GM23338 (cell line): ENCODE data around the gene PCF11. TPM values are rescaled to one million over a fixed set of nuclear protein-coding genes. Genes with fewer than 3 reads are reported as not detected.

Experiments used
- ATAC-seq: fragments of 200-7000 bp; cut with Tn5 transposase; 3 replicates; pipeline ENCODE4 v1.9.1; 2020
- DNase-seq: peaks from one replicate; pipeline ENCODE4 v3.0.0-alpha.2; 2015; ENCODE audit warnings: low spot score
- H2AFZ ChIP-seq: fragments of 200-600 bp; sonication (generic); 2 replicates; pipeline ENCODE4 v1.8.0; 2016; ENCODE audit warnings: antibody characterized with exemption, mild to moderate bottlenecking, moderate library complexity
- H3F3A ChIP-seq: fragments of 200-600 bp; sonication (generic); replicated peaks from 2 replicates; pipeline ENCODE4 v1.8.0; 2017; ENCODE audit warnings: antibody characterized with exemption, mixed run types, low read depth
- H3K27ac ChIP-seq: fragments of 200-600 bp; sonication (generic); 2 replicates; pipeline ENCODE4 v1.6.1; 2016; ENCODE audit warnings: low read depth
- H3K27me3 ChIP-seq: fragments of 200-600 bp; sonication (generic); 2 replicates; pipeline ENCODE4 v1.8.0; 2016; ENCODE audit warnings: mild to moderate bottlenecking, mixed run types, moderate library complexity; ENCODE audit not compliant: insufficient read depth
- H3K36me3 ChIP-seq: fragments of 200-600 bp; sonication (generic); 2 replicates; pipeline ENCODE4 v1.8.0; 2016; ENCODE audit warnings: mild to moderate bottlenecking; ENCODE audit not compliant: insufficient read depth
- H3K4me1 ChIP-seq: fragments of 200-600 bp; sonication (generic); 2 replicates; pipeline ENCODE4 v1.8.0; 2016; ENCODE audit warnings: mild to moderate bottlenecking, moderate library complexity; ENCODE audit not compliant: insufficient read depth
- H3K4me2 ChIP-seq: fragments of 200-600 bp; sonication (generic); 2 replicates; pipeline ENCODE4 v1.7.1; 2017; ENCODE audit warnings: mixed run types
- H3K4me3 ChIP-seq: fragments of 200-600 bp; sonication (generic); 2 replicates; pipeline ENCODE4 v1.6.1; 2016; ENCODE audit warnings: mixed run types
- H3K79me2 ChIP-seq: fragments of 200-600 bp; sonication (generic); replicated peaks from 2 replicates; pipeline ENCODE4 v1.8.0; 2017; ENCODE audit warnings: mild to moderate bottlenecking; ENCODE audit not compliant: insufficient read depth
- H3K9me2 ChIP-seq: fragments of 200-600 bp; sonication (generic); 2 replicates; pipeline ENCODE4 v1.8.0; 2017; ENCODE audit not compliant: insufficient read depth
- H4K20me1 ChIP-seq: fragments of 200-600 bp; sonication (generic); replicated peaks from 2 replicates; pipeline ENCODE4 v1.8.0; 2017; ENCODE audit warnings: mild to moderate bottlenecking; ENCODE audit not compliant: insufficient read depth
- H3K27ac Mint-ChIP-seq: 2 replicates; pipeline ENCODE4 v1.8.0; 2020; ENCODE audit warnings: inconsistent platforms, mild to moderate bottlenecking, moderate library complexity, mixed read lengths
- H3K27me3 Mint-ChIP-seq: 3 replicates; pipeline ENCODE4 v1.8.0; 2022; ENCODE audit warnings: low read depth, mild to moderate bottlenecking, moderate library complexity, mixed read lengths, inconsistent platforms; ENCODE audit not compliant: insufficient read depth, poor library complexity
- H3K36me3 Mint-ChIP-seq: 3 replicates; pipeline ENCODE4 v1.8.0; 2021; ENCODE audit warnings: low read depth, mild to moderate bottlenecking, inconsistent platforms, moderate library complexity, mixed read lengths
- H3K4me1 Mint-ChIP-seq: 3 replicates; pipeline ENCODE4 v1.8.0; 2020; ENCODE audit warnings: mild to moderate bottlenecking, inconsistent platforms, mixed read lengths
- H3K4me3 Mint-ChIP-seq: 3 replicates; pipeline ENCODE4 v1.8.0; 2021; ENCODE audit warnings: moderate library complexity, mild to moderate bottlenecking, inconsistent platforms, mixed read lengths
- H3K9me3 Mint-ChIP-seq: 3 replicates; pipeline ENCODE4 v1.8.0; 2020; ENCODE audit warnings: moderate library complexity, mild to moderate bottlenecking, inconsistent platforms, mixed read lengths
- CREB1 ChIP-seq: fragments of 250-450 bp; sonication (Bioruptor Pico); IDR thresholded peaks from 2 replicates; pipeline ENCODE4 v1.5.0; 2020; ENCODE audit warnings: low read depth, mild to moderate bottlenecking, moderate library complexity
- CTCF ChIP-seq, 2 experiments: fragments of 200-600 bp in 1 of 2; sonication (generic) in 1 of 2; conservative IDR thresholded peaks; 2 replicates each; pipeline versions ENCODE4 v1.5.1 to v1.6.1; 2016 to 2017; ENCODE audit warnings: antibody characterized with exemption in 2 of 2, low read depth in 2 of 2, mild to moderate bottlenecking in 2 of 2, moderate library complexity in 1 of 2
- ETS1 ChIP-seq: IDR thresholded peaks from 2 replicates; pipeline ENCODE4 v1.6.1; 2016; ENCODE audit warnings: antibody characterized with exemption
- EZH2 ChIP-seq: fragments of 200-600 bp; sonication (generic); IDR thresholded peaks from one replicate; pipeline ENCODE4 v1.8.0; 2017; ENCODE audit warnings: antibody characterized with exemption, mild to moderate bottlenecking, low read depth; ENCODE audit not compliant: unreplicated experiment
- EZH2phosphoT487 ChIP-seq: fragments of 200-600 bp; sonication (generic); IDR thresholded peaks from one replicate; pipeline ENCODE4 v1.8.1; 2018; ENCODE audit warnings: antibody characterized with exemption; ENCODE audit not compliant: unreplicated experiment
- JUNB ChIP-seq: IDR thresholded peaks from one replicate; pipeline ENCODE4 v1.6.1; 2016; ENCODE audit warnings: antibody characterized with exemption; ENCODE audit not compliant: unreplicated experiment
- NANOG ChIP-seq: IDR thresholded peaks from 2 replicates; pipeline ENCODE4 v1.6.1; 2016; ENCODE audit warnings: antibody characterized with exemption, borderline replicate concordance
- POLR2AphosphoS5 ChIP-seq: IDR thresholded peaks from 2 replicates; pipeline ENCODE4 v1.6.1; 2016; ENCODE audit warnings: antibody characterized with exemption, low read depth
- REST ChIP-seq: IDR thresholded peaks from one replicate; pipeline ENCODE4 v1.6.1; 2018; ENCODE audit warnings: antibody characterized with exemption; ENCODE audit not compliant: unreplicated experiment
- STAT1 ChIP-seq: IDR thresholded peaks from one replicate; pipeline ENCODE4 v1.6.1; 2016; ENCODE audit warnings: antibody characterized with exemption; ENCODE audit not compliant: unreplicated experiment
- ZNF114 ChIP-seq: fragments of 250-450 bp; sonication (Bioruptor Pico); IDR thresholded peaks from 2 replicates; pipeline ENCODE4 v1.5.0; 2020; ENCODE audit warnings: mild to moderate bottlenecking, moderate library complexity
- ZNF331 ChIP-seq: fragments of 250-450 bp; sonication (Bioruptor Pico); IDR thresholded peaks from 2 replicates; pipeline ENCODE4 v1.5.0; 2020; ENCODE audit warnings: low read depth, mild to moderate bottlenecking, moderate library complexity
- ZNF462 ChIP-seq: fragments of 250-450 bp; sonication (Bioruptor Pico); IDR thresholded peaks from 2 replicates; pipeline ENCODE4 v1.5.0; 2020; ENCODE audit warnings: mild to moderate bottlenecking, moderate library complexity
- polyA plus RNA-seq: library from polyadenylated mRNA; unstranded; fragments of >200 nt; fragmentation: Nextera tagmentation; extraction: Ambion mirVana; gene quantifications from 2 replicates; pipeline ENCODE4 v1.2.1, GENCODE V29; 2016
- total RNA-seq: library from RNA; depleted of rRNA; stranded (reverse); fragments of >200 nt; shearing (Covaris generic); gene quantifications from 2 replicates; pipeline ENCODE4 v1.2.3, GENCODE V29; 2014

PCF11 gene
- total and polyA plus RNA-seq, 2 experiments from 2014 or later = 23.0 to 44.2 TPM

- H3K27ac Mint-ChIP-seq = peak overlapping the region; percentile 99
- DNase-seq (no peak), ATAC-seq (no peak)
- H4K20me1 ChIP-seq = no peaks in the 10 kb centered on the region
- peaks cover 7% of the 10 kb centered on the region; the same call in 1 of the 2 replicates for H3K27me3 ChIP-seq
- no peak for TF ChIP-seq CREB1 (CRISPR knock-in tag)
- no peak for TF ChIP-seq POLR2AphosphoS5
- TF ChIP-seq ZNF462 (CRISPR knock-in tag) = no peak
- no peak for TF ChIP-seq ZNF114 (CRISPR knock-in tag)
- TF ChIP-seq ZNF331 (CRISPR knock-in tag) = no peak
- no peak for TF ChIP-seq JUNB
- TF ChIP-seq ETS1 = no peak
- no peak for TF ChIP-seq STAT1
- no peak for TF ChIP-seq EZH2phosphoT487
- no peak for TF ChIP-seq EZH2
- TF ChIP-seq REST = no peak
- no peak for TF ChIP-seq NANOG
- no peak for TF ChIP-seq CTCF (conservative IDR thresholded peaks at IDR 0.05; ENCODE audit: low read depth in 2 of 2)
- peaks cover 37% of the 10 kb centered on the region for H3K36me3 Mint-ChIP-seq
- peaks cover 18% of the 10 kb centered on the region for H3K79me2 ChIP-seq
- H3F3A ChIP-seq = 0 out of 2 replicates have a peak, but pooled peaks cover 5% of the 10 kb centered on the region
- peaks cover 6% of the 10 kb centered on the region; the same call in 1 of the 2 replicates for H3K36me3 ChIP-seq
- H3K27ac ChIP-seq = peak overlapping the region; percentile 78
- H3K4me2 ChIP-seq = peak overlapping the region; percentile 86
- peaks cover 7% of the 10 kb centered on the region for H3K27me3 Mint-ChIP-seq
- no peaks in the 10 kb centered on the region for H3K9me3 Mint-ChIP-seq
- H3K4me3 ChIP-seq = peak overlapping the region; percentile 81
- peak overlapping the region; percentile 97 for H3K4me3 Mint-ChIP-seq
- H2AFZ ChIP-seq = peak overlapping the region; percentile 86
- no peaks in the 10 kb centered on the region for H3K9me2 ChIP-seq
- peaks cover 10% of the 10 kb centered on the region for H3K4me1 ChIP-seq
- peaks cover 14% of the 10 kb centered on the region for H3K4me1 Mint-ChIP-seq
These were observed 35.8 kb downstream of the PCF11 start for GRCh38 chr11:83192606-83193245.
